Uterus (tissue), 4 donors: Measurements from ENCODE around the gene BPIFB4. TPM values are rescaled to one million over a fixed set of nuclear protein-coding genes. Genes with fewer than 3 reads are reported as not detected.

Experiments used
- DNase-seq, 2 donors: peaks; one replicate each; pipeline ENCODE4 v3.0.0-alpha.2; 2019 to 2020
- H3K27ac ChIP-seq, 2 donors: fragments of 200-600 bp; sonication (generic); 1 replicate in 1 of 2; 2 replicates in 1 of 2; pipeline ENCODE4 v1.5.1; 2016 to 2018
- H3K27me3 ChIP-seq, 2 donors: fragments of 200-600 bp; sonication (generic); one replicate each; pipeline ENCODE4 v1.5.1; 2018 to 2019; ENCODE audit warnings: control low read depth in 1 of 2
- H3K36me3 ChIP-seq, 2 donors: fragments of 200-600 bp; sonication (generic); one replicate each; pipeline ENCODE4 v1.5.1; 2019; ENCODE audit warnings: control low read depth in 1 of 2
- H3K4me1 ChIP-seq, 2 donors: fragments of 200-600 bp; sonication (generic); one replicate each; pipeline ENCODE4 v1.5.1; 2018 to 2019; ENCODE audit warnings: control low read depth in 1 of 2
- H3K4me3 ChIP-seq, 2 donors: fragments of 200-600 bp; sonication (generic); 1 replicate in 1 of 2; 2 replicates in 1 of 2; pipeline ENCODE4 v1.5.1; 2018 to 2019; ENCODE audit warnings: mild to moderate bottlenecking in 1 of 2
- H3K9me3 ChIP-seq, 2 donors: fragments of 200-600 bp; sonication (generic); one replicate each; pipeline ENCODE4 v1.5.1; 2019; ENCODE audit warnings: control low read depth in 1 of 2
- POLR2A ChIP-seq, 2 donors: fragments of 450-650 bp; IDR thresholded peaks; one replicate each; pipeline ENCODE4 v1.6.1; 2016; ENCODE audit warnings: antibody characterized with exemption in 2 of 2, mild to moderate bottlenecking in 1 of 2, moderate library complexity in 1 of 2
- intact Hi-C: fragments of 100-400 bp; cut with DNase I; formaldehyde crosslinking; loops from one replicate; pipeline ENCODE4 v1.15.1; 2023; ENCODE audit warnings: low total_unique reads
- total RNA-seq, 4 donors: library from RNA; depleted of rRNA in 3 of 4; stranded (reverse); fragments of >200 nt in 3 of 4; gene quantifications; one replicate each; pipeline versions ENCODE4 v1.1.0 to v1.2.4, GENCODE V29; 2014 to 2023
- TF ChIP-seq, protein P1 (sequence below), 4 experiments: fragments of 200-600 bp in 2 of 4; fragments of 450-650 bp in 2 of 4; sonication (generic) in 2 of 4; IDR thresholded peaks; one replicate each; pipeline ENCODE4 v1.5.1; 2016 to 2019; ENCODE audit warnings: antibody characterized with exemption in 4 of 4, mild to moderate bottlenecking in 2 of 4, moderate library complexity in 1 of 4
- donor health status: DM: yes; HTN: yes; CAD: no.

The BPIFB4 gene
- total RNA-seq, 4 donors from 2014 or later, result not detected

DNA sequence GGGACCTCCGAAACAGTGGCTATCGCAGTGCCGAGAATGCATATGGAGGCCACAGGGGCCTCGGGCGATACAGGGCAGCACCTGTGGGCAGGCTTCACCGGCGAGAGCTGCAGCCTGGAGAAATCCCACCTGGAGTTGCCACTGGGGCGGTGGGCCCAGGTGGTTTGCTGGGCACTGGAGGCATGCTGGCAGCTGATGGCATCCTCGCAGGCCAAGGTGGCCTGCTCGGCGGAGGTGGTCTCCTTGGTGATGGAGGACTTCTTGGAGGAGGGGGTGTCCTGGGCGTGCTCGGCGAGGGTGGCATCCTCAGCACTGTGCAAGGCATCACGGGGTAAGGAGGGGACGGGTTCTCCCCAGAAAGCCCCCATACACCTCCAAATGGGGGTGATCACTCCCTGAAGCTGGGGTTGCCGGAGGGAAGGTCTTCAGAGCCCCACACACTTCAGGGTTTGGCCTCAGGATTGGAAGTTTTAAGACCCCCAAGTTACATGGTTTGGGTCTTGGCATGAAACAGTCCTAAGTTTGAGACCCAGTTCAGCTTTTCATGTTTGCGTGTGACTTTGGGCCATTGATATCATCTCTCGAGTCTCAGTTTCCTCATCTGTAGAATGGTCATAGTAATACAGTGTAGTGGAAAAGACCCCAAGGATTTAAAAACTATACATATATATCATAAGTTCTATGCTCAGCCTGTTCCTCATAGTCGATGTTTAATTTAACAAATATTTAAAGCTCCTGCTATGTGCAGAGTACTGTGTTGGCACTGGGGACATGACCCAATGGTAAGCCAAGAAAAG lies 4.3 kb downstream of the BPIFB4 start:
- DNase-seq, result no peak
- no peak for TF ChIP-seq POLR2A (IDR thresholded peaks at IDR 0.05)
- TF ChIP-seq, protein P1, sequence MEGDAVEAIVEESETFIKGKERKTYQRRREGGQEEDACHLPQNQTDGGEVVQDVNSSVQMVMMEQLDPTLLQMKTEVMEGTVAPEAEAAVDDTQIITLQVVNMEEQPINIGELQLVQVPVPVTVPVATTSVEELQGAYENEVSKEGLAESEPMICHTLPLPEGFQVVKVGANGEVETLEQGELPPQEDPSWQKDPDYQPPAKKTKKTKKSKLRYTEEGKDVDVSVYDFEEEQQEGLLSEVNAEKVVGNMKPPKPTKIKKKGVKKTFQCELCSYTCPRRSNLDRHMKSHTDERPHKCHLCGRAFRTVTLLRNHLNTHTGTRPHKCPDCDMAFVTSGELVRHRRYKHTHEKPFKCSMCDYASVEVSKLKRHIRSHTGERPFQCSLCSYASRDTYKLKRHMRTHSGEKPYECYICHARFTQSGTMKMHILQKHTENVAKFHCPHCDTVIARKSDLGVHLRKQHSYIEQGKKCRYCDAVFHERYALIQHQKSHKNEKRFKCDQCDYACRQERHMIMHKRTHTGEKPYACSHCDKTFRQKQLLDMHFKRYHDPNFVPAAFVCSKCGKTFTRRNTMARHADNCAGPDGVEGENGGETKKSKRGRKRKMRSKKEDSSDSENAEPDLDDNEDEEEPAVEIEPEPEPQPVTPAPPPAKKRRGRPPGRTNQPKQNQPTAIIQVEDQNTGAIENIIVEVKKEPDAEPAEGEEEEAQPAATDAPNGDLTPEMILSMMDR (IDR thresholded peaks at IDR 0.05), result no peak
- H3K9me3 ChIP-seq, result no peaks in the 10 kb centered on the region
- no peaks in the 10 kb centered on the region for H3K36me3 ChIP-seq
- H3K4me3 ChIP-seq, result no peak overlapping the region
- intact Hi-C loops, result no loop called here
- no peaks in the 10 kb centered on the region for H3K27me3 ChIP-seq
- H3K4me1 ChIP-seq, result no peaks in the 10 kb centered on the region
- no peak overlapping the region for H3K27ac ChIP-seq

- H3K36me3 ChIP-seq, result no peaks in the 10 kb centered on the region
- no peak for DNase-seq
- intact Hi-C loops, result no loop called here
- TF ChIP-seq, protein P1 (IDR thresholded peaks at IDR 0.05), result no peak
- TF ChIP-seq POLR2A (IDR thresholded peaks at IDR 0.05), result no peak
- H3K4me3 ChIP-seq, result no peak overlapping the region
- H3K9me3 ChIP-seq, result no peaks in the 10 kb centered on the region
- H3K27me3 ChIP-seq, result no peaks in the 10 kb centered on the region
- H3K27ac ChIP-seq, result no peak overlapping the region
- no peaks in the 10 kb centered on the region for H3K4me1 ChIP-seq
Measured at GRCh38 chr20:33084722-33085121, 5.3 kb downstream of the BPIFB4 start.

DNA sequence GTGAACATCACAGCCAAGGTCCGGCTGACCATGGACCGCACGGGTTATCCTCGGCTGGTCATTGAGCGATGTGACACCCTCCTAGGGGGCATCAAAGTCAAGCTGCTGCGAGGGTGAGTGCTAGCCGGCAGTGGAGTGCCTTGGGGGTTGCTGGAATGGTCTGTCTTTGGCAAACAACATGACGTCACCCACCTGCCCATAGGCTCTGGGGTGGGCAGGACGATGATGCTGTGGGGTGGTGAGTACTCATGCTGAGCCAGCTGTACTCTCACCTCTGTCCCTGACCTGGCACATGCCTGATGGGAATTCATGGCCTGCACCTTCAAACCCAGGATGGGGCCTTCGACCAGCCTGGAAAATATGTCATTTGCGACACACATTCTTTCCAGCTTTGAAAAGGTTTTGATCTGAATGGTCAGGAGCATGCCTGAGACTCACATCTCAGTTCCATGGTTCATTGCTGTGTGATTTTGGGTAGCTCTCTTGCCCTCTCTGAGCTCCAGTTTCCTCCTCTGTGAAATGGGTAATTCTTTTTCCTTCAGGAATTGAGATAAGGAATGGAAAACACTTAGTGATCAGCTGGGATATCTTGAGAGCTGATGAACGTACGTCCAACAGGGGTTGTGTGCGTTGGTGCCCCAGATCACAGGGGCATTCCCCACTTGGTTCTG lies 6.7 kb downstream of the BPIFB4 start:
- Histone ChIP-seq H3K27ac (no peak overlapping the region), H3K9me3 (no peaks in the 10 kb centered on the region), H3K36me3 (no peaks in the 10 kb centered on the region), H3K4me3 (no peak overlapping the region), H3K27me3 (no peaks in the 10 kb centered on the region), H3K4me1 (no peaks in the 10 kb centered on the region)
- intact Hi-C loops, result no loop called here
- no peak for DNase-seq
- no peak for TF ChIP-seq POLR2A (IDR thresholded peaks at IDR 0.05)
- TF ChIP-seq, protein P1 (IDR thresholded peaks at IDR 0.05), result no peak

GRCh38 chr20:33091147-33091546 lies 11.7 kb downstream of the BPIFB4 start:
- Histone ChIP-seq H3K27ac (no peak overlapping the region), H3K27me3 (no peaks in the 10 kb centered on the region), H3K9me3 (no peaks in the 10 kb centered on the region), H3K4me3 (no peak overlapping the region), H3K36me3 (no peaks in the 10 kb centered on the region), H3K4me1 (no peaks in the 10 kb centered on the region)
- TF ChIP-seq POLR2A (IDR thresholded peaks at IDR 0.05), result no peak
- TF ChIP-seq, protein P1 (IDR thresholded peaks at IDR 0.05), result no peak
- no peak for DNase-seq
- intact Hi-C loops, result no loop called here

GRCh38 chr20:33091693-33092092 lies 12.2 kb downstream of the BPIFB4 start:
- TF ChIP-seq, protein P1 (IDR thresholded peaks at IDR 0.05), result no peak
- no peak for TF ChIP-seq POLR2A (IDR thresholded peaks at IDR 0.05)
- Histone ChIP-seq H3K4me1 (no peaks in the 10 kb centered on the region), H3K36me3 (no peaks in the 10 kb centered on the region), H3K9me3 (no peaks in the 10 kb centered on the region), H3K27ac (no peak overlapping the region), H3K27me3 (no peaks in the 10 kb centered on the region), H3K4me3 (no peak overlapping the region)
- intact Hi-C loops, result no loop called here
- no peak for DNase-seq
